Keratinocyte (primary cell): Measurements from ENCODE around the gene DIAPH3.

Source experiments
- CTCF ChIP-seq, 3 experiments: IDR thresholded peaks in 1 of 3; conservative IDR thresholded peaks in 1 of 3; optimal IDR thresholded peaks in 1 of 3; 2 replicates in 2 of 3; 3 replicates in 1 of 3; pipeline versions ENCODE3 to v1.5.1; 2011; ENCODE audit warnings: low read length in 3 of 3, mild to moderate bottlenecking in 3 of 3, moderate library complexity in 2 of 3, control low read depth in 1 of 3, inconsistent platforms in 1 of 3; ENCODE audit not compliant: insufficient read depth in 2 of 3; ENCODE audit errors: extremely low read depth in 1 of 3
- EZH2 ChIP-seq: IDR thresholded peaks from one replicate; pipeline ENCODE4 v1.6.1; 2012; ENCODE audit warnings: inconsistent platforms, mild to moderate bottlenecking, low read length, moderate library complexity

GRCh38 chr13:60061737-60062136 lies 102.0 kb downstream of the DIAPH3 start:
- no peak for TF ChIP-seq CTCF (optimal IDR thresholded peaks at IDR 0.05 in 1 of 3, IDR thresholded peaks at IDR 0.05 in 1 of 3, conservative IDR thresholded peaks at IDR 0.05 in 1 of 3; ENCODE audit: extremely low read depth in 1 of 3, insufficient read depth in 2 of 3, low read length in 3 of 3)
- TF ChIP-seq EZH2, result no peak
